Kidney (tissue), 14 donors: Measurements from ENCODE around the gene NCAM2. TPM values are rescaled to one million over a fixed set of nuclear protein-coding genes. Genes with fewer than 3 reads are reported as not detected.
A peak's percentile ranks its signal among the peaks of the same experiment; 100 is the strongest.

Experiments
- DNase-seq, 5 donors: peaks; one replicate each; pipeline ENCODE4 v3.0.0-alpha.2; 2013 to 2020
- FAIRE-seq: peaks from 2 replicates; lab custom pipeline; 2012; peaks lifted over from hg19 to GRCh38; lab: Jason Lieb, UNC
- H3K27ac ChIP-seq, 2 donors: one replicate each; pipeline ENCODE4 v1.7.0; 2013; ENCODE audit warnings: low read depth in 2 of 2, low read length in 2 of 2, inconsistent platforms in 1 of 2
- H3K27me3 ChIP-seq: one replicate; pipeline ENCODE4 v1.7.1; 2013; ENCODE audit warnings: low read length, inconsistent platforms; ENCODE audit not compliant: control insufficient read depth, insufficient read depth
- H3K36me3 ChIP-seq, 3 donors: one replicate each; pipeline versions ENCODE4 v1.7.0 to v1.7.1; 2013; ENCODE audit warnings: low read length in 3 of 3, control low read depth in 1 of 3, inconsistent platforms in 1 of 3; ENCODE audit not compliant: insufficient read depth in 3 of 3, control insufficient read depth in 2 of 3
- H3K4me1 ChIP-seq, 3 donors: one replicate each; pipeline versions ENCODE4 v1.7.0 to v1.7.1; 2013; ENCODE audit warnings: low read length in 3 of 3, inconsistent platforms in 1 of 3, low read depth in 1 of 3; ENCODE audit not compliant: control insufficient read depth in 2 of 3, insufficient read depth in 2 of 3
- H3K4me3 ChIP-seq, 3 donors: one replicate each; pipeline versions ENCODE4 v1.7.0 to v1.8.1; 2013; ENCODE audit warnings: low read length in 3 of 3, control low read depth in 1 of 3, inconsistent platforms in 1 of 3
- H3K9ac ChIP-seq, 3 donors: one replicate each; pipeline versions ENCODE4 v1.7.0 to v1.7.1; 2013; ENCODE audit warnings: low read length in 3 of 3, control low read depth in 1 of 3, inconsistent platforms in 1 of 3
- H3K9me3 ChIP-seq, 3 donors: one replicate each; pipeline versions ENCODE4 v1.7.0 to v1.7.1; 2013; ENCODE audit warnings: low read length in 3 of 3, control low read depth in 1 of 3, inconsistent platforms in 1 of 3; ENCODE audit not compliant: control insufficient read depth in 2 of 3, insufficient read depth in 1 of 3
- intact Hi-C: fragments of 100-400 bp; cut with DNase I; formaldehyde crosslinking; loops from one replicate; pipeline ENCODE4 v1.11.1; 2022
- polyA plus RNA-seq: library from polyadenylated mRNA; stranded (reverse); fragments of 350-450 nt; fragmentation: Illumina TruSeq; extraction: RNeasy Lipid Tissue Mini Kit (QIAGEN cat#74804); gene quantifications from one replicate; pipeline ENCODE4 v1.2.3, GENCODE V29; 2014; ENCODE audit warnings: low read depth, low replicate concordance; ENCODE audit not compliant: insufficient read depth
- total RNA-seq: library from RNA; stranded (reverse); fragmentation: NEBNext Ultra II Directional; extraction: Animal tissue kit (Norgen Biotek cat#: 25700); gene quantifications from one replicate; pipeline ENCODE4 v1.2.1, GENCODE V29; 2021
- TF ChIP-seq, protein P1 (sequence below): IDR thresholded peaks from 3 replicates; pipeline ENCODE4 v1.5.1; 2012; ENCODE audit warnings: mild to moderate bottlenecking, moderate library complexity, borderline replicate concordance; ENCODE audit not compliant: insufficient read depth; ENCODE audit errors: extremely low read depth
- donor health status: control.
- donor health status: control.
- donor health status: control.
- donor health status: control.
- donor health status: control.
- donor health status: DM: yes; HTN: yes; CAD: no.
- donor health status: Normal renal cell carcinoma (clear cell type).

The NCAM2 gene
- total and polyA plus RNA-seq, 2 donors from 2014 or later, result 0.13 to 0.82 TPM

DNA sequence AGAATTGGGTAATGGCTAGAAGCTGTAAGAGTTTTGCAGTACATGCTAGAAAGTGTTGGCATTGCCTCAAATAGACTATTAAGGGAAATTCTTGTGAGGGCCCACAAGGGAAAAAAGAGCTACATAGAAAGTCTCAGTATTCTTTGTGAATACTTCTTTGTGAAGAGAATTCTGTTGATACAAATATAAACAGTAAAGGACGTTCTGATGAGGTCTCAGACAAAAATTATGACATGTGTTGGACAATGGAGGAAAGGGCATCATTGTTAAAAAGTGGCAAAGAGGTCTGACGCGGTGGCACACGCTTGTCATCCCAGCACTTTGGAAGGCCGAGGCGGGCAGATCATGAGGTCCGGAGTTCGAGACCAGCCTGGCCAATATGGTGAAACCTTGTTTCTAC, 458.9 kb downstream of the NCAM2 start:
- H3K36me3 ChIP-seq, result no peaks in the 10 kb centered on the region
- TF ChIP-seq, protein P1, sequence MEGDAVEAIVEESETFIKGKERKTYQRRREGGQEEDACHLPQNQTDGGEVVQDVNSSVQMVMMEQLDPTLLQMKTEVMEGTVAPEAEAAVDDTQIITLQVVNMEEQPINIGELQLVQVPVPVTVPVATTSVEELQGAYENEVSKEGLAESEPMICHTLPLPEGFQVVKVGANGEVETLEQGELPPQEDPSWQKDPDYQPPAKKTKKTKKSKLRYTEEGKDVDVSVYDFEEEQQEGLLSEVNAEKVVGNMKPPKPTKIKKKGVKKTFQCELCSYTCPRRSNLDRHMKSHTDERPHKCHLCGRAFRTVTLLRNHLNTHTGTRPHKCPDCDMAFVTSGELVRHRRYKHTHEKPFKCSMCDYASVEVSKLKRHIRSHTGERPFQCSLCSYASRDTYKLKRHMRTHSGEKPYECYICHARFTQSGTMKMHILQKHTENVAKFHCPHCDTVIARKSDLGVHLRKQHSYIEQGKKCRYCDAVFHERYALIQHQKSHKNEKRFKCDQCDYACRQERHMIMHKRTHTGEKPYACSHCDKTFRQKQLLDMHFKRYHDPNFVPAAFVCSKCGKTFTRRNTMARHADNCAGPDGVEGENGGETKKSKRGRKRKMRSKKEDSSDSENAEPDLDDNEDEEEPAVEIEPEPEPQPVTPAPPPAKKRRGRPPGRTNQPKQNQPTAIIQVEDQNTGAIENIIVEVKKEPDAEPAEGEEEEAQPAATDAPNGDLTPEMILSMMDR, result no peak
- H3K27me3 ChIP-seq, result no peaks in the 10 kb centered on the region
- no peak overlapping the region for H3K9ac ChIP-seq
- intact Hi-C loops, result no loop called here
- DNase-seq (no peak), FAIRE-seq (no peak)
- H3K9me3 ChIP-seq, result no peaks in the 10 kb centered on the region
- no peaks in the 10 kb centered on the region for H3K4me1 ChIP-seq
- H3K4me3 ChIP-seq, result no peak overlapping the region
- H3K27ac ChIP-seq, result no peak overlapping the region

DNA sequence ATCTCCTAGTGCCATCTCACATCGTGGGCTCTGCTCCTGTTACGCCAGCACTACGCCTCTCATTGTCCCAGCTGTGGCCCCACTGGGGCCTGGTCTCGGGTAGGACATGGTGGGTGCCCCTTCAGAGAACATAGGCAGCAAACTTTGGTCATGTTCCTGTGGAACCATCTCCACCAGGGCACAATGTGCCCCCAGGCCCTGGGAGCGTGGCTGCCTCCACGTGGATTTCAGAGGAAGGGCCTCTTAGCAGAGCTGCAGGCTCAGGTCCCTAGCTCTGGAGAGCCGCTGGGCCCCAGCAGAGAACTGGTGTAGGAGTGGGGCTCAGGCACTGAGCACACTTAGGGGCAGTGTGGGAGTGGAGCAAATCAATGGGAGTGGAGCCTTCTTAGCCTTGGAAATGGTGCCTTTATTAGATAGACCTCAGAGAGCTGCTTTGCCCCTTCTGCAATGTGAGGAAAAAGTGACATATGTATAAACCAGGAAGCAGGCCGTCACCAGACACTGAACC, 460.0 kb downstream of the NCAM2 start:
- no peak overlapping the region for H3K4me3 ChIP-seq
- intact Hi-C loops, result no loop called here
- no peaks in the 10 kb centered on the region for H3K36me3 ChIP-seq
- no peaks in the 10 kb centered on the region for H3K27me3 ChIP-seq
- no peak overlapping the region for H3K27ac ChIP-seq
- no peak overlapping the region for H3K9ac ChIP-seq
- no peaks in the 10 kb centered on the region for H3K4me1 ChIP-seq
- DNase-seq, result no peak
- no peaks in the 10 kb centered on the region for H3K9me3 ChIP-seq
- TF ChIP-seq, protein P1, result no peak
- no peak for FAIRE-seq

DNA sequence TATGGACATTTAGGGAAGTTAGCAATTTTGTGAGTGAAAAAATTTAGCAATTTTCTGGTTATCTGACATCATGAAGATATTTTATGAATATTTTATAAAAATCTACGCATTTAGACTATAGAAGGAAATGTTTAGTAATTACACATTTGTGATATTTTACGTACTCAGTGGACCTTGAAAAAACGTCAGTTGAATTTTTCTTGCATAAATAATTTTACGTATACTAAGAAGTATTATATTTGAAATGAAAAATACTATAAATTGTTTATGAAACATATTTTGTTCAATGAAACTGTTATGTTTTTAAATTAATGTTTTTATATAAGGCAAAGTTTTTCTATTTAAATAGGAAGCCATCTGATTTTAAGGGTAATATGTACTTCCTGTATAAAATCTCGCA, 462.8 kb downstream of the NCAM2 start:
- Histone ChIP-seq H3K9ac (no peak overlapping the region), H3K4me1 (no peaks in the 10 kb centered on the region), H3K27me3 (no peaks in the 10 kb centered on the region), H3K9me3 (no peaks in the 10 kb centered on the region), H3K36me3 (no peaks in the 10 kb centered on the region), H3K4me3 (no peak overlapping the region), H3K27ac (no peak overlapping the region)
- intact Hi-C loops, result no loop called here
- TF ChIP-seq, protein P1, result no peak
- FAIRE-seq (peak; percentile 80), DNase-seq (no peak)

DNA sequence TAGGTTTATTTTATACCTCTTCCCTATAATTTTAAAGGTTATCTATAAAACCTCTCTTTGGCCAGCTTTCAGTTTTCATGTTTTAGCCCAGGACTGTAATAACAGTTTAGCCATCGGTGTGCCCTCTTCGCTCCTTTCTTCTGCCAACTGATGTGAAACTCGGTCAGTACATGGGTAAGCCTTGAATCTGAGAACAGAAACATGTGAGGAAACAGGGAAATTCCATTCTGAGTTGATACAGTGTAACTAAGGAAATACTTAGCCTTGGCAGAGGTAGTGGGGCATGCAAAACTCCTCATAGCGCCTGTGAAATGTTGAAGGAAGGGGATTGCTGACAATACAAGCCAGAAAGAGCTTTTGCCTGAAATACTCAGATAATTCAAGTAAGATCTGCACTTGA, 465.2 kb downstream of the NCAM2 start:
- TF ChIP-seq, protein P1, result no peak
- H3K9me3 ChIP-seq, result no peaks in the 10 kb centered on the region
- no peak overlapping the region for H3K4me3 ChIP-seq
- intact Hi-C loops, result no loop called here
- no peaks in the 10 kb centered on the region for H3K4me1 ChIP-seq
- H3K36me3 ChIP-seq, result no peaks in the 10 kb centered on the region
- H3K27me3 ChIP-seq, result no peaks in the 10 kb centered on the region
- DNase-seq, result peak in 2 of 5 donors; percentile 3 to 7
- H3K9ac ChIP-seq, result no peak overlapping the region
- H3K27ac ChIP-seq, result no peak overlapping the region
- FAIRE-seq, result no peak
